Memory B cell (primary cell): ENCODE results near the gene MRPL57.
"Not testable (repeated sequence)": the region's sequence is repeated elsewhere in the genome, so short reads cannot be mapped to it uniquely, and the experiment has no call there.

Experiments
- ATAC-seq: fragments of 150-1000 bp; cut with Tn5 transposase; 2 replicates; pipeline ENCODE4 v1.10.0; 2021; ENCODE audit warnings: low read depth, mild to moderate bottlenecking, moderate library complexity
- DNase-seq, 2 donors: peaks; one replicate each; pipeline ENCODE4 v3.0.0; 2022; ENCODE audit warnings: low spot score in 2 of 2
- H3K27ac Mint-ChIP-seq: one replicate; pipeline ENCODE4 v1.8.0; 2022; ENCODE audit warnings: mild to moderate bottlenecking, moderate library complexity, mixed read lengths
- H3K27me3 Mint-ChIP-seq: one replicate; pipeline ENCODE4 v1.8.0; 2022; ENCODE audit warnings: mixed read lengths
- H3K36me3 Mint-ChIP-seq: one replicate; pipeline ENCODE4 v1.8.0; 2022; ENCODE audit warnings: mild to moderate bottlenecking, mixed read lengths
- H3K4me1 Mint-ChIP-seq: one replicate; pipeline ENCODE4 v1.8.0; 2022; ENCODE audit warnings: mixed read lengths
- H3K4me3 Mint-ChIP-seq: one replicate; pipeline ENCODE4 v1.8.0; 2022; ENCODE audit warnings: mild to moderate bottlenecking, moderate library complexity, mixed read lengths
- H3K9me3 Mint-ChIP-seq: one replicate; pipeline ENCODE4 v1.8.0; 2022; ENCODE audit warnings: mixed read lengths

MRPL57 gene

DNA sequence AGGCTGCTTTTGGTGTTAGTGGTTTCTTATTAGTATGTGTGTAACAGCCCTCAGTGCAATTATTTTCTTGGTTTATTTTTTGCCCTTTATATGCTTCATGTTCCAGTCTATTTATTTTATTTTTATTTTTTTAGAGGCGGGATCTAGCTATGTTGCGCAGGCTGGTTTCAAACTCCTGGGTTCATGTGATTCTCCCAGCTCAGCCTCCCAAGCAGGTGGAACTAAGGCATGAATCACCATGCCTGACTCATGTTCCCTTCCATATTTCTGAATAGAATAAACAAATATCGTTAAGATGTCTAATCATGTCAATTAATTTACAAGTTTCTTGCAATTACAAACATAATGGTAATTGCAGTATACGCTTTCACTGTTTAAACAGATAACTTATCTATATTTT is 11.8 kb upstream of the MRPL57 start:
- ATAC-seq (no peak), DNase-seq (no peak)
- no peaks in the 10 kb centered on the region for H3K27me3 Mint-ChIP-seq
- H3K4me3 Mint-ChIP-seq = no peak overlapping the region
- no peak overlapping the region for H3K27ac Mint-ChIP-seq
- no peaks in the 10 kb centered on the region for H3K36me3 Mint-ChIP-seq
- H3K4me1 Mint-ChIP-seq = no peaks in the 10 kb centered on the region
- H3K9me3 Mint-ChIP-seq = no peaks in the 10 kb centered on the region

DNA sequence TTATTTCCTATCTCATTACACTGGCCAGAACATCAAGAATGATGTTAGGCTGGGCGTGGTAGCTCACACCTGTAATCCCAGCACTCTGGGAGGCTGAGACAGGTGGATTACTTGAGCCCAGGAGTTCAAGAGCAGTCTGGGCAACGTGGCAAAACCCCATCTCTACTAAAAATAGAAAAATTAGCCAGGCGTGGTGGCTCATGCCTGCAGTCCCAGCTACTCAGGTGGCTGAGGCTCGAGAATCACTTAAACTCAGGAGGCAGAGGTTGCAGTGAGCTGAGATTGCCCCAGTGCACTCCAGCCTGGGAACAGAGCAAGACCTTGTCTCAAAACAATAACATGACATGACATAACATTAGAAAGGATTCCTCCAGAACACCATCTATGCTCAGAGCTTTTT is 10.9 kb upstream of the MRPL57 start:
- not testable (repeated sequence) for H3K27me3 Mint-ChIP-seq, H3K4me1 Mint-ChIP-seq, H3K4me3 Mint-ChIP-seq, DNase-seq, H3K36me3 Mint-ChIP-seq, H3K9me3 Mint-ChIP-seq, ATAC-seq, H3K27ac Mint-ChIP-seq

DNA sequence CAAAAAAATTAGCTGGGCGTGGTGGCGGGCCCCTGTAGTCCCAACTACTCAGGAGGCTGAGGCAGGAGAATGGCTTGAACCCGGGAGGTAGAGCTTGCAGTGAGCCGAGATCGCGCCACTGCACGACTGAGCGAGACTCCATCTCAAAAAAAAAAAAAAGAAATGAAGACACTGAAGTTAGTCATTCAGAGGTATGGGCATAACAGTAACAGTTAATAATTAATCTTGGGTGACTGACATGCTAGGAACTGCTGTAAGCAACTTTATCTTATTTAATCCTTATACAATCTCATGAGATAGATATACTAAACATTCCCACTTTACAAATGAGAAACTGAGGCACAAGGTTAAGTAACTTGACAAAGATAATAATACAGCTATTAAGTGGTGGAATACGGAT is 5.0 kb upstream of the MRPL57 start:
- no peak overlapping the region for H3K4me3 Mint-ChIP-seq
- ATAC-seq = no peak
- H3K4me1 Mint-ChIP-seq = peaks cover 2% of the 10 kb centered on the region
- H3K9me3 Mint-ChIP-seq = no peaks in the 10 kb centered on the region
- H3K27me3 Mint-ChIP-seq = no peaks in the 10 kb centered on the region
- no peaks in the 10 kb centered on the region for H3K36me3 Mint-ChIP-seq
- no peak for DNase-seq
- H3K27ac Mint-ChIP-seq = no peak overlapping the region

DNA sequence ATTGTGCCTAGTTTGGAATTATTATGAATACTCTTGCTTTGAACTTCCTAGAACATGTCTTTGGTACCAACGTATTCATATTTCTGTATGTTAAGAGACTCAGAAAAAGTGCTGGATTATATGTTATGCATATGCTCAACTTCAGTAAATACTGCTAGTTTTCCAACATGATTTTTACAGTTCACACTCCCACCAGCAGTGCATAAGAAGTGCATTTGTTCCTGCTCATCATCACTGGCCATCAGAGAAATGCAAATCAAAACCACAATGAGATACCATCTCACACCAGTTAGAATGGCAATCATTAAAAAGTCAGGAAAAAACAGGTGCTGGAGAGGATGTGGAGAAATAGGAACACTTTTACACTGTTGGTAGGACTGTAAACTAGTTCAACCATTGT is 2.7 kb upstream of the MRPL57 start:
- H3K27me3 Mint-ChIP-seq, ATAC-seq, H3K9me3 Mint-ChIP-seq, DNase-seq, H3K27ac Mint-ChIP-seq, H3K4me3 Mint-ChIP-seq, H3K36me3 Mint-ChIP-seq, H3K4me1 Mint-ChIP-seq: not testable (repeated sequence)

DNA sequence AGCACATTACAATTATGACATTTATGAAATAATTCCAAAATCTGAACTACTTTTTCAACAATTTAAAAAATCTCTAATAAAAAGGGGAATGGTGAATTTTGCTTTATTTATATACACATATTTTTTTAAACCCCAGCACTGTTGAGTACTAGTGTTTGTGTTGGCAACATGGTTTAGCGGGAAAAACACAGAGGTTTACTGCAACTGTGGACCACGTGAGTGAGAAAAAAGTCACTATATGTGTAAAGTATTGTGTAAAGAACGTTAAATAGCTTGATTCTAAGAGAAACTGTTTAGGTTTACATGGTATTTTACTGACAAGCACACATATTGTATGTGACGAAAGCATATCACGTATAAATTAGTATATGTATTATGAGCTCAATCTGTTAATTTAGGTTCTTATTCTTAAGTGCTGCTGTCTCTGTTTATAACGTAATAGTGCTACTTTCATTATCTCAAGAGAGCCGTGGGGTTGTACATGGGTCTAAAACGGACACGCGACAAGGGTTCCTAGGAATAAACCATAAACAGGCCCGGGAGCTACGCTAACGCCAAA is 723 bp upstream of the MRPL57 start:
- H3K27ac Mint-ChIP-seq = peak overlapping the region; percentile 87
- no peaks in the 10 kb centered on the region for H3K27me3 Mint-ChIP-seq
- ATAC-seq (no peak), DNase-seq (no peak)
- no peaks in the 10 kb centered on the region for H3K36me3 Mint-ChIP-seq
- H3K4me3 Mint-ChIP-seq = peak overlapping the region; percentile 92
- no peaks in the 10 kb centered on the region for H3K9me3 Mint-ChIP-seq
- H3K4me1 Mint-ChIP-seq = peaks cover 6% of the 10 kb centered on the region

DNA sequence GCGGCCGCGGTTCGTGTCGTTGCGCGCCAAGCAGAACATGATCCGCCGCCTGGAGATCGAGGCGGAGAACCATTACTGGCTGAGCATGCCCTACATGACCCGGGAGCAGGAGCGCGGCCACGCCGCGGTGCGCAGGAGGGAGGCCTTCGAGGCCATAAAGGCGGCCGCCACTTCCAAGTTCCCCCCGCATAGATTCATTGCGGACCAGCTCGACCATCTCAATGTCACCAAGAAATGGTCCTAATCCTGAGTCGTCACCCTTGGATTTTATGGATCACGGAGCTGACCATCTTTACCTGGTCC is 475 bp downstream of the MRPL57 start:
- DNase-seq = no peak
- Mint-ChIP-seq H3K4me1 (peaks cover 6% of the 10 kb centered on the region), H3K4me3 (peak overlapping the region; percentile 92), H3K27ac (peak overlapping the region; percentile 87), H3K27me3 (no peaks in the 10 kb centered on the region), H3K36me3 (no peaks in the 10 kb centered on the region), H3K9me3 (no peaks in the 10 kb centered on the region)
- peak; percentile 23 for ATAC-seq

DNA sequence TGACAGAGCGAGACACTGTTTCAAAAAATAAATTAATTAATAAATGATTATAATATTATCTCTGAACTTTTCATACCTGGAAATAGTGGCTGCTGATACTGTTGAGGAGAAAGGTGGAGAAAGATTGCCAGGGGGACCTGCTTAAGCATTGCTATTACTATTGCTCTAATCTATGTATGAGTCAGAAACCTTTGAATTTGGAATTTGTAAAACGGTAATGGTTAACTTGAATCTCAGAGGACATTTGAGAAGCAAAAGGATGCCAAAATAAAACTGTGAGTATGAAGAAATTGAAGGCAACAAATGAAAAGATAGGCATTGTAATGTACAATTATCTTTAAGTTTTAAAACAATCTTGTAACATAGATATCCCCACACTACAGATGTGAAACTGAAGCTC is 5.2 kb downstream of the MRPL57 start:
- DNase-seq (no peak), ATAC-seq (no peak)
- H3K9me3 Mint-ChIP-seq = no peaks in the 10 kb centered on the region
- H3K27ac Mint-ChIP-seq = no peak overlapping the region
- no peaks in the 10 kb centered on the region for H3K36me3 Mint-ChIP-seq
- H3K4me3 Mint-ChIP-seq = no peak overlapping the region
- no peaks in the 10 kb centered on the region for H3K27me3 Mint-ChIP-seq
- peaks cover 4% of the 10 kb centered on the region for H3K4me1 Mint-ChIP-seq

DNA sequence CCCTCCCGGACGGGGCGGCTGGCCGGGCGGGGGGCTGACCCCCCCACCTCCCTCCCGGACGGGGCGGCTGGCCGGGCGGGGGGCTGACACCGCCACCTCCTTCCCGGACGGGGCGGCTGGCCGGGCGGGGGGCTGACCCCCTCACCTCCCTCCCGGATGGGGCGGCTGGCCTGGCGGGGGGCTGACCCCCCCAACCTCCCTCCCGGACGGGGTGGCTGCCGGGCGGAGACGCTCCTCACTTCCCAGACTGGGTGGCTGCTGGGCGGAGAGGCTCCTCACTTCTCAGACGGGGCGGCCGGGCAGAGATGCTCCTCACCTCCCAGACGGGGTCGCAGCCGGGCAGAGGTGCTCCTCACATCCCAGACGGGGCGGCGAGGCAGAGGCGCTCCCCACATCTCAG is 10.0 kb downstream of the MRPL57 start:
- not testable (repeated sequence) for H3K36me3 Mint-ChIP-seq, H3K4me1 Mint-ChIP-seq, DNase-seq, ATAC-seq, H3K27ac Mint-ChIP-seq, H3K4me3 Mint-ChIP-seq, H3K9me3 Mint-ChIP-seq, H3K27me3 Mint-ChIP-seq

DNA sequence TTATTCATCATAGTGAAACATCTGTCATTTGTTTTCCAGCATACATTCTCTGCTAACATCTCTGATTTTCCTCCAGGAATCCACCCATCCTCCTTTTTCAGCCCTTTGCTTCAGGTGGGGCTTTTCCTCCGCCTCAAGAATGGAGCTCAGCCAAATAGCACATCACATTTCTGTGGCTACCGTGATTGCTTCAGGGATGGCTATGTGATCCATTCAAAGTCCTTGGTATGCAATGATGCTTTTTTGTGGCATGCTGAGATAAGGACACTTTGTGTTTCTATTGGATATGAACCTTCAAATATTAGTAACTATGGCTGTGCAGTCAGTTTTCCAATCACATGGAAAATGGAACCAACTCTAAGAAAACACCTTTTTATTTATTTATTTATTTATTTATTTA is 18.3 kb downstream of the MRPL57 start:
- not testable (repeated sequence) for H3K27me3 Mint-ChIP-seq, H3K9me3 Mint-ChIP-seq, H3K4me1 Mint-ChIP-seq, DNase-seq, ATAC-seq, H3K36me3 Mint-ChIP-seq, H3K4me3 Mint-ChIP-seq, H3K27ac Mint-ChIP-seq

DNA sequence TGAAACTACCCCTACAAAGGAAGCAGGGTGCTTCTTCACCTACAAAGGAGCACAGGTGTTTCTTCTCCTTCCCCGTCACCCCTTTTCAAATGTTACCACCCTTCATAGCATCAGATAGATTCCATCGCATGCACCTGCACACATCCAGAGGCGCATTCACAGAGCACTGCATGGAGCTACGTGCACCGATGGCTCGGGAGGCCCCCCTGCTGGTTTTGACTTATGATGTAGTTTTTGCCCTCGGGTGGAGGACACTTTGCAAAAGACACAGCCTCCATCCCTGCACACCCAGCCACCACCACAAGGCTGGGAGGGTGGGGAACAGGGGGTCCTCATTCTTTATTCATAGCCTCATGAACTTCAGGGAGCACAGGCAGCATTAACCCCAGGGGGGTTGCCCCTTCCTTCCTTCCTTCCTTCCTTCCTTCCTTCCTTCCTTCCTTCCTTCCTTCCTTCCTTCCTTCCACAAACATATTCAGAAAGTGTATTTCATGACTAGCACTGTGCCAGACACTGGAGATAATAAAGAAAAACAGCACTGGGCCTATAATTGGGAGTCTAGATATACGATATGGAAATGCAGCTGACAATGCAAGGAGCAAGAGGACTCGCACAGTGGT is 21.3 kb downstream of the MRPL57 start:
- not testable (repeated sequence) for H3K27me3 Mint-ChIP-seq, H3K4me3 Mint-ChIP-seq, H3K27ac Mint-ChIP-seq, H3K9me3 Mint-ChIP-seq, DNase-seq, H3K36me3 Mint-ChIP-seq, H3K4me1 Mint-ChIP-seq, ATAC-seq

DNA sequence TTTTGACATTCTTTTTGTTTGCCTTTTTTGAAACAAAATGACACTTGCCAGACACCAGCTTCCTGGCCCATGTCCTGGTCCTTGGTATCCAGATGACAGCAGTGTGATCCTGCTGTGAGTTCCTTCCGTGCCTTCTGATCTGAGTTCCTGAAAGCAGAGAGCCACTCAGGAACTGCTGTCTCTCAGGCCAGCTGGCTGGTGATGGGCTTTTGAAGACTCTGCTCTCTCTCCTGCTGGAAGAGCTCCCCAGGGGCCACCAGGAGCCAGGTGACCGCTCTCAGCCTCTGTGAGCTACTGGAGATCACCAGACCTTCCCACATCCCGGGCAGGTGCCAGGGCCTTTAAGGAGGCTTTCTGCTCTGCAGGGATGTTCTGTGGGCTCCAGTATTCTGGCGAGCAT is 21.9 kb downstream of the MRPL57 start:
- not testable (repeated sequence) for H3K4me1 Mint-ChIP-seq, H3K36me3 Mint-ChIP-seq, H3K9me3 Mint-ChIP-seq, ATAC-seq, H3K4me3 Mint-ChIP-seq, H3K27me3 Mint-ChIP-seq, H3K27ac Mint-ChIP-seq, DNase-seq

DNA sequence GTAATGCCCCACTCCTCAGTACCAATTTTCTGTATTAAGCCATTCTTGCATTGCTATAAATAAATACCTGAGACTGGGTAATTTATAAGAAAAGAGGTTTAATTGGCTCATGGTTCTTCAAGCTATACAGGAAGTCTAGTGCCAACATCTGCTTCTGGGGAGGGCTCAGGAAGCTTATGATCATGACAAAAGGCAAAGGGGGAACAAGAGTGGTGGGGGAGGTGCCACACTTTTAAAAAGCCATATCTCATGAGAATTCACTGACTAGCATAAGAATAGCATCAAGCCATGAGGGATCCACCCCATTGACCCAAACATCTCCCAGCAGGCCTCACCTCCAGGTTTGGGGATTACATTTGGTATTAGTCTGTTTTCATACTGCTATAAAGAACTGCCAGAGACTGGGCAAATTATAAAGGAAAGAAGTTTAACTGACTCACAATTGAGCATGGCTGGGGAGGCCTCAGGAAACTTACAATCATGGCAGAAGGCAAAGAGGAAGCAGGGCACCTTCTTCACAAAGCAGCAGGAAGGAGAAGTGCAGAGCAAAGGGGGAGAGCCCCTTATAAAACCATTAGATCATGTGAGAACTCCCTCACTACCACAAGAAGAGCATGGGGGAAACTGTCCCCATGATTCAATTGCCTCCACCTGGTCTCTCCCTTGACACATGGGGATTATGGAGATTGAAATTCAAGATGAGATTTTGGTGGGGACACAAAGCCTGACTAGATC is 25.2 kb downstream of the MRPL57 start:
- not testable (repeated sequence) for ATAC-seq, H3K27ac Mint-ChIP-seq, H3K4me1 Mint-ChIP-seq, H3K27me3 Mint-ChIP-seq, H3K36me3 Mint-ChIP-seq, H3K9me3 Mint-ChIP-seq, DNase-seq, H3K4me3 Mint-ChIP-seq

DNA sequence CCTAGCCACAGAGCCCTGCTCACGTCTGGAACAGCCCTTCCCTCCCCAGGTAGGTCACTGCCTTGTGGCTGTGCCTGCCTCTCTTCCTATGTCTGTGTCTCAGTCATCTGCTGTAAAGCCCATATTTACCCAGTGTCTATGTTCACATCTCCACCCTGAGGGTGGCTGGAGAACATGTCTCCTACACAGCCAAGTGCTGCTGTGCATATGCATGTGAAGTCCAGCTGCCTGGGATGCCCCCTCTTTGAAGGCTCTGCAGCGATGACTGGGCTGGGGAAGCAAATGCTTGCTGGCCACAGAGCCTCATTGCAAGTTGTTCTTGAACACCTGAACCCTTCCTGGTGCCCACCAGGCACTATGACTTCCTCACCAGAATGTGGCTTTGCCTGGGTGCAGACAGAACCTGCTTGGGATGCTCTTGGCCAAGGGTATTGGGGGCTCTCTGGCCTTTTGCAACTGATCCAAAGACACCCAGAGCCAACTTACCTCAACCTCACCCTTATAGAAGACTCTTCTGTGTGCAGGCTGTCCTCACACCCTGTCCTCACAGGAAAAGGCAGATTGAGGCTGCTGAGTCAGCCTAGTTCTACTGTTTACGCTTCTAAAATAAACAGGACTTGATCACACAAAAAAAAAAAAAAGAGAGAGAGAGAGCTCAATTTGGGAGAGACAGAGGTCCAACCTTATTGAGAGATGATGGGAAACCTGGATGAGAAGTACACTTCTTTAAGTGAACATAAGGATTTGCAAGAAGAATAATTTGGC is 26.5 kb downstream of the MRPL57 start:
- no peak for DNase-seq
- H3K27ac Mint-ChIP-seq = no peak overlapping the region
- H3K4me3 Mint-ChIP-seq = no peak overlapping the region
- peaks cover 2% of the 10 kb centered on the region for H3K27me3 Mint-ChIP-seq
- no peaks in the 10 kb centered on the region for H3K36me3 Mint-ChIP-seq
- H3K9me3 Mint-ChIP-seq = peaks cover 8% of the 10 kb centered on the region
- peaks cover 1% of the 10 kb centered on the region for H3K4me1 Mint-ChIP-seq
- ATAC-seq = no peak

DNA sequence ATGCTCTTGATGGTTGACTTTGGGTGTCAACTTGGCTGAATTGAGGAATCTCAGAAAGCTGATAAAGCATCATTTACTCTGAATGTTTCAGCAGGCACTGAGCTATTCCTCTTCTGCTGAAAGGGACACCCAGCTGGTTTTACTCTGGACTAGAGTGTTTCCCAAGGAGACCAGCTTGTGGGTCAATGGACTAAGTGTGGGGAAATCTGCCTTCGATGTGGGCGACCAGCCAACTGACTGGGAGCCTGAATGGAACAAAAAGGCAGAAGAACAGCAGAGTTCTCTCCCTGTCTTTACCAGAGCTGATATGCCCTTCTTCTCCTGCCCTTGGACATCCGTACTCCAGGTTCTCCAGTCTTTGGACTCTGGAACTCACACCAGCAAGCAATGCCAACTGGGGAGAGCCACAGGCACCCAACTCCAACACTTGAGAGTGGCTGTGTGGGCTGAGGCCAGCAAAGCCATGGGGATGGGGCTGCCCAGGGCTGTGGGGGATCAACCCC is 32.2 kb downstream of the MRPL57 start:
- H3K36me3 Mint-ChIP-seq = no peaks in the 10 kb centered on the region
- H3K9me3 Mint-ChIP-seq = peaks cover 4% of the 10 kb centered on the region
- peaks cover 16% of the 10 kb centered on the region for H3K27me3 Mint-ChIP-seq
- DNase-seq (no peak), ATAC-seq (no peak)
- no peak overlapping the region for H3K27ac Mint-ChIP-seq
- no peak overlapping the region for H3K4me3 Mint-ChIP-seq
- H3K4me1 Mint-ChIP-seq = no peaks in the 10 kb centered on the region
